ENCODE results near the gene CFAP251.

- TF ChIP-seq CTCF (tag by site-specific recombination; IDR thresholded peaks at IDR 0.05): no peak
- no peak for TF ChIP-seq AEBP2 (tag by site-specific recombination; IDR thresholded peaks at IDR 0.05; ENCODE audit: borderline replicate concordance)
These were observed 40.3 kb downstream of the CFAP251 start for GRCh38 chr12:121958541-121959240.
